HCT116 (cell line): ENCODE results near the gene ADIPOR2.

ENCODE experiments used
- CEBPB ChIP-seq: IDR thresholded peaks from 2 replicates; pipeline ENCODE4 v1.6.1; 2012; ENCODE audit warnings: low read depth
- EGR1 ChIP-seq: IDR thresholded peaks from 2 replicates; pipeline ENCODE4 v1.6.1; 2012; ENCODE audit warnings: low read depth
- EZH2 ChIP-seq: fragments of 200-600 bp; sonication (generic); IDR thresholded peaks from 2 replicates; pipeline ENCODE4 v1.6.1; 2017; ENCODE audit warnings: antibody characterized with exemption, mixed run types
- EZH2phosphoT487 ChIP-seq: fragments of 200-600 bp; IDR thresholded peaks from 2 replicates; pipeline ENCODE4 v1.6.1; 2018; ENCODE audit warnings: antibody characterized with exemption, borderline replicate concordance
- JUND ChIP-seq: IDR thresholded peaks from 2 replicates; pipeline ENCODE4 v1.6.1; 2012
- POLR2A ChIP-seq: IDR thresholded peaks from 2 replicates; pipeline ENCODE4 v1.7.0; 2011; ENCODE audit warnings: borderline replicate concordance; ENCODE audit not compliant: insufficient read depth, insufficient read length; ENCODE audit errors: extremely low read depth
- POLR2AphosphoS5 ChIP-seq: IDR thresholded peaks from 2 replicates; pipeline ENCODE4 v1.6.1; 2011; ENCODE audit warnings: mild to moderate bottlenecking, low read depth, low read length, moderate library complexity
- RAD21 ChIP-seq: IDR thresholded peaks from 2 replicates; pipeline ENCODE4 v1.6.1; 2012; ENCODE audit warnings: low read depth, mild to moderate bottlenecking
- SIN3A ChIP-seq: IDR thresholded peaks from 2 replicates; pipeline ENCODE4 v1.6.1; 2012; ENCODE audit warnings: low read depth
- TCF7L2 ChIP-seq: IDR thresholded peaks from 2 replicates; pipeline ENCODE4 v1.7.0; 2011; ENCODE audit warnings: borderline replicate concordance, inconsistent platforms; ENCODE audit not compliant: insufficient read depth, insufficient read length; ENCODE audit errors: extremely low read depth
- YY1 ChIP-seq: IDR thresholded peaks from 2 replicates; pipeline ENCODE4 v1.6.1; 2011; ENCODE audit warnings: low read length, low read depth, moderate library complexity, mild to moderate bottlenecking; ENCODE audit not compliant: insufficient replicate concordance; ENCODE audit errors: extremely low read depth
- ZFX ChIP-seq: fragments of 450-650 bp; IDR thresholded peaks from 2 replicates; pipeline ENCODE4 v1.6.1; 2017
- TF ChIP-seq, protein P1 (sequence below), 3 experiments: fragments of 200-600 bp in 1 of 3; sonication (generic) in 1 of 3; IDR thresholded peaks in 2 of 3; conservative IDR thresholded peaks in 1 of 3; 2 replicates each; pipeline ENCODE4 v1.5.1; 2012 to 2017; ENCODE audit warnings: low read depth in 2 of 3, low read length in 2 of 3, antibody characterized with exemption in 1 of 3, borderline replicate concordance in 1 of 3, control low read depth in 1 of 3, mild to moderate bottlenecking in 1 of 3, mixed read lengths in 1 of 3, mixed run types in 1 of 3, moderate library complexity in 1 of 3; ENCODE audit not compliant: insufficient read depth in 1 of 3
- TF ChIP-seq, protein P2 (sequence below): IDR thresholded peaks from 2 replicates; pipeline ENCODE4 v1.6.1; 2012

DNA sequence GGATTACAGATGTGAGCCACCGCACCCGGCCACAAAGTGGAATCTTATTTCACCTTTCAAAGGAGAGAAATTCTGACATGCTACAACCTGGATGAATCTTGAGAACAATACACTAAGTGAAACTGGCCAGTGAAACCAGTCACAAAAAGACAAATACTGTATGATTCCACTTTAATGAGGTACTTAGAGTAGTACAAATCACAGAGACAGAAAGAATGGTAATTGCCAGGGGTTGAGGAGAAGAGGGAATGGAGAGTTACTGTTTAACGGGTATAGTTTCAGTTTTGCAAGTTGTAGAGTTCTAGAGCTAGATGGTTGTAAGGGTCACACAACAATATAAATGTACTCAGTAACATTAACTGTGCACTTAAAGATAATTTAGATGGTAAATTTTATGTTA lies 33.4 kb downstream of the ADIPOR2 start:
- TF ChIP-seq, protein P1, sequence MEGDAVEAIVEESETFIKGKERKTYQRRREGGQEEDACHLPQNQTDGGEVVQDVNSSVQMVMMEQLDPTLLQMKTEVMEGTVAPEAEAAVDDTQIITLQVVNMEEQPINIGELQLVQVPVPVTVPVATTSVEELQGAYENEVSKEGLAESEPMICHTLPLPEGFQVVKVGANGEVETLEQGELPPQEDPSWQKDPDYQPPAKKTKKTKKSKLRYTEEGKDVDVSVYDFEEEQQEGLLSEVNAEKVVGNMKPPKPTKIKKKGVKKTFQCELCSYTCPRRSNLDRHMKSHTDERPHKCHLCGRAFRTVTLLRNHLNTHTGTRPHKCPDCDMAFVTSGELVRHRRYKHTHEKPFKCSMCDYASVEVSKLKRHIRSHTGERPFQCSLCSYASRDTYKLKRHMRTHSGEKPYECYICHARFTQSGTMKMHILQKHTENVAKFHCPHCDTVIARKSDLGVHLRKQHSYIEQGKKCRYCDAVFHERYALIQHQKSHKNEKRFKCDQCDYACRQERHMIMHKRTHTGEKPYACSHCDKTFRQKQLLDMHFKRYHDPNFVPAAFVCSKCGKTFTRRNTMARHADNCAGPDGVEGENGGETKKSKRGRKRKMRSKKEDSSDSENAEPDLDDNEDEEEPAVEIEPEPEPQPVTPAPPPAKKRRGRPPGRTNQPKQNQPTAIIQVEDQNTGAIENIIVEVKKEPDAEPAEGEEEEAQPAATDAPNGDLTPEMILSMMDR (IDR thresholded peaks at IDR 0.05 in 2 of 3, conservative IDR thresholded peaks at IDR 0.05 in 1 of 3; ENCODE audit: borderline replicate concordance in 1 of 3, insufficient read depth in 1 of 3, low read depth in 2 of 3, low read length in 2 of 3), result no peak
- TF ChIP-seq POLR2AphosphoS5 (no peak), TCF7L2 (no peak), CEBPB (no peak), EZH2 (no peak), SIN3A (no peak), POLR2A (no peak), EZH2phosphoT487 (no peak), JUND (no peak), YY1 (no peak), ZFX (no peak), EGR1 (no peak), RAD21 (no peak)
- TF ChIP-seq, protein P2, sequence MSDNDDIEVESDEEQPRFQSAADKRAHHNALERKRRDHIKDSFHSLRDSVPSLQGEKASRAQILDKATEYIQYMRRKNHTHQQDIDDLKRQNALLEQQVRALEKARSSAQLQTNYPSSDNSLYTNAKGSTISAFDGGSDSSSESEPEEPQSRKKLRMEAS, result no peak
